GM12892 (cell line): ENCODE data around the gene RNF212.

Experiments used
- POLR2A ChIP-seq: IDR thresholded peaks from 2 replicates; pipeline ENCODE4 v1.6.1; 2011; ENCODE audit warnings: low read depth, low read length, control low read depth
- POLR2AphosphoS5 ChIP-seq: IDR thresholded peaks from 2 replicates; pipeline ENCODE4 v1.6.1; 2011; ENCODE audit warnings: low read depth, low read length, control low read depth
- TAF1 ChIP-seq: IDR thresholded peaks from 2 replicates; pipeline ENCODE4 v1.6.1; 2011; ENCODE audit warnings: low read depth, mild to moderate bottlenecking, control low read depth, low read length, borderline replicate concordance

DNA sequence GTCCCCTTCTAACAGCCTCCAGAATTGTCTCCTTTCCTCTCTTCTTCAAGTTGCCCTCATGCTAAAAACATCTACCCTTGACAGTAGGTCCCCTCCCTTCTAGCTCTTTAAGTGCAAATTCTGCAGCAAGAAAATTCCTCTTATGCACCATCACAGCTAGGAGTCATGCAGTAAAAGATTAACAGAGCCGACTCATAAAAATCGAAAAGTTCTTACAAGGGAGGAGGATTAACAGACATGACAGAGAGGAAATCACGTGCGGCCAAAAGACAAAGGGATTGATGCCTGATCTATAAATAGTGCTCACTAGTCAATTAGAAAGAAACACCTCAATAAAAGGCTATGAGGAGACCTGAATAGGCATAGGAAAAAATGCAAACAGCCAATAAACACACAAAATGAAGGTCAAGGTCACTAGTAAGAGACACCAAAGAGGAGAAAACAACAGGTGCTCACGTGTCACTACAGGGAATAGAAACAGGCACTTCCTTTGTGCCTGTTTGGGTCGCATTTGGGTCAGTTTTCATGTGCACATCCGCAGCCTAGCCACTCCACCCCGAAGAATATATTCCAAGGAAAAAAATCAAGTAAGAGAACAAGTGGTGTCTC is 3.4 kb downstream of the RNF212 start:
- TF ChIP-seq POLR2A (no peak), POLR2AphosphoS5 (no peak), TAF1 (no peak)
